DMS53 (cell line): ENCODE data around the gene ARID1B.
A peak's percentile ranks its signal among the peaks of the same experiment; 100 is the strongest.

ENCODE experiments used
- DNase-seq: peaks from one replicate; lab custom pipeline; 2025; lab: John Stamatoyannopoulos, UW

ARID1B gene

GRCh38 chr6:156905801-156906200 lies 128.6 kb downstream of the ARID1B start:
- DNase-seq: no peak

GRCh38 chr6:156906451-156906850 lies 129.3 kb downstream of the ARID1B start:
- no peak for DNase-seq

- DNase-seq: no peak
Measured at GRCh38 chr6:156909212-156910010, 132.2 kb downstream of the ARID1B start.

GRCh38 chr6:156910011-156910334 lies 132.8 kb downstream of the ARID1B start:
- DNase-seq: no peak

- peak; percentile 2 for DNase-seq
Measured at GRCh38 chr6:156910938-156911337, 133.8 kb downstream of the ARID1B start.

DNA sequence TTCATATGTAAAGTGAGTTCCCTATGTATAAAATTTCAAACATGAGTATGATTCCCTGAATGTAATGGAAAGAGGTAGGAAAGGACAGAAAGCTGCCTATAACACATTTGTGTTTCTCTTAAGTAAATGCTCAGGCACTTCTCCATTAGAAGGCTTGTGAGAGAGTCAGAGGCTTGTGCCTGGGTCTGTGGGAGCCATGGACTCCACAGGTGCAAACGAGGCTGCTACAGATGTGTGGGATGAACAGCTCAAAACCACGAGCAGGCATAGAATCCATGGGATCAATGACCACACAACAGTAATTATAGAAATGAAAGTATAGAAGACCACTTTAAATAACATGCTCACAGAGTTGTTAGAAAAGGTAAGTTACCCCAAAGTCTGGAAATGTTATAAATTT lies 134.4 kb downstream of the ARID1B start:
- no peak for DNase-seq

DNA sequence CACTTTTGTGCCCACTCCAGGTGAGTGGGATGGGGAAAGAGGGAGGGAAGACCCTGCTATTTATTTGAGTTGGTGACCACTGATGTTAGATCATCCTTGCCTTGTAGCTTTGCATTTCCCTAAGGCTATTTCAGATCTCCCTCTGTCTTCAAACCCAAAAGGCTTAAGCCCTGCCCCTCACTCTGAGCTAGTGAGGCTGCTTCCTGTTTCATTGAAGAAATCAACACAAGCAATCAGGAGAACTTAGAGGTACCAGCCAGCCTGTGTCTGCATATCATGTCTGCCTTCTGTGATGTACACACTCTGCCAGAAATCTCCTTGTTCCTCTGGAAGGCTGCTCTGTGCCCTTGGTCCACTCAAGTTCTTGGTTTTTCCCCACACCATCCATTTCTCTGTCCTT lies 135.3 kb downstream of the ARID1B start:
- no peak for DNase-seq

- DNase-seq: no peak
Measured at GRCh38 chr6:156914181-156914580, 137.0 kb downstream of the ARID1B start.

- no peak for DNase-seq
Measured at GRCh38 chr6:156916130-156916801, 139.1 kb downstream of the ARID1B start.

DNA sequence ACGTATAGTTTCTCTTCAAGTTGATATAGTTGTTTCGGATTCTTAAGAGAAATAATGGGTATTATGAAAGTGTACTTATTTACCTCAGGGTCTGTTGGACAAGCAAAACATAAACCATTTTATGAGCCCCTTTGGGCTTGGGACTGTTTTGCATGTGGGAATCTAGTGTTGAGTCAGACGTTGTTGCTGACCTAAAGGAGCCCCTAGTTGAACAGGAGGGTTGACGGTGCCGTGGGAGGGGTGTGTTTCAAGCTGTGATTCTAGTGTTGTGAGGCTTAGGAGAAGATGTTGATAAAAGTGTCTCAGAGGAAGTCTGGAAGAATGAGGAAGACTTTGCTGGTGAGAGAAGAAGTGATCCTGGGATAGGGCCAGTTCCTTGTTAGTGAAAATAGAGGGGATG lies 140.0 kb downstream of the ARID1B start:
- DNase-seq: no peak

- DNase-seq: no peak
Measured at GRCh38 chr6:156918647-156919046, 141.5 kb downstream of the ARID1B start.

GRCh38 chr6:156919370-156919769 lies 142.2 kb downstream of the ARID1B start:
- DNase-seq: peak; percentile 3

GRCh38 chr6:156919814-156920369 lies 142.7 kb downstream of the ARID1B start:
- DNase-seq: no peak

DNA sequence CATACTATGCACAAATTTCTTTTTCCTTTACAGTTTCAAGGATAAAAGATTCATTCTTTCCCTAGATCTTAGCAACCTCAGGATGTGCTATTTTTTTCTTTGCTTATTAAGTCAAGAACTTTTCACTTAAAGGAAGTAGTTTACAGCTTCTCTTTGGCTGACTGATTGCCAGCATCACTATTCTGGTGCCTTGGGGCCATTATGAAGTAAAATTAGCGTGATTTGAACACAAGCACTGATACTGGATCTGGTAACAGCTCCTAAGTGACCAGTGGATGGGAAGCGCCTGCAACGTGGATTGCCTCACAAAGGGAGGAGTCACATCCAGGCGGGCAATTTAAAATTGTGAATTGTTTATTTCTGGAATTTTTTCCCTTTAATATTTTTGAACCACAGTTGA lies 147.1 kb downstream of the ARID1B start:
- no peak for DNase-seq

GRCh38 chr6:156925026-156925425 lies 147.8 kb downstream of the ARID1B start:
- DNase-seq: no peak

DNA sequence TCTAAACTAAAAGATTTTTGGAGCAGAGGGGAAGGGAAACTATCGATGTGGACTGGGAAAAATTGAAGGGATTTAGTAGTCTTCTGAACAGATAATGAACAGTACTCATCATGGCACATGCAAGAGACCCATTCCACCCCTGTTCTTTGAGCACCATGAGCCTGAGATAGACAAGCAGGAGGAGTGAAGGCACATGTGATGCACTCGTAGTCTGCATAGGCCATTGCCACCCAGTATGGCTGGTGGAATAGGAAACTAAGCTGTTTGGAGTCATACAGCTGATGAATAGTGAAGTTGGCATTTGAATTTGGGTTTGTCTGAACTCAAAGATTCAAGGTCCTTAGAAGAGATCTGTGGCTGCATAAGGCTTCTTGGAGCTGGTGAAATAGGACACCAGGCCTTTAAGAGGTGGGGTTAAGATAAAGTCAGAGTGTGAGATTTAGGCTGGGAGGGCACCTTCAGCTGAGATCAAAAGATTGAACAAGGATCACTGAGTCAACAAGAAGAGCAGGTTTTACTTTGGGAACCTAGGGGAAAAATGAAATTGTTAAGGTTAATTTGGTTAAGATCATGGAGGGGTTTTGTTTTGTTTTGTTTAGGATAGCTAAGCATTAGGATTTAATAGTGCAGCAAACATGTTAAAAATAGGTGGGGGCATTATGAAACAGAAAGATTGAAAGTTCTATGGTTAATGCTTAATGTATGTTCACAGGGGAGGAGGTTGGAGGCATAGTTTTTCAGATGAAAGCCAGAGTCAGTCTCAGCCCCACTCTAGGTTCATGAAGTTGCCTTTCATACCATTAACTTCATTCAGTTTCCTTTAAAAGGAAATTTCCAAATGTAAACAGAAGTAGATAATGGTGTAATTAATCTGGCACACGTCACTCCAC lies 148.8 kb downstream of the ARID1B start:
- DNase-seq: no peak

GRCh38 chr6:156928126-156928525 lies 150.9 kb downstream of the ARID1B start:
- no peak for DNase-seq

DNA sequence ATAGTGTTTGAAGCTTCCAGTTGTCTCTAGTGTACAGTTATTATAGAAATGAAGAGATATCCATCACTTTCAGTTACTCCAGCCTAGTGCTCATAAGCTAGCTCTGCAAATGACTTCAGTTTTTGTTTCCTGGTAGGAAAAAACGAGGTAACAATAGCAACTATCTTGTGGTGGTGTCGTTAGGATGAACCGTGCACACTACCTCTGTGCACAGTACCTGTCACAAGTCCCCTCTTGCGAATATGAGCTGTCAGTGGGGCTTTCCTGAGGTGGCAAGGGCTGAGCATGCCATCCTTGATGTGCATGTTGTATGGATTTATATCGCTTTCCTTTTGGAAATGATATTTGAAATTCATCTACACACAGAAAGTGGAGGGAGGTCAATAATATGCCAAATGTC lies 151.8 kb downstream of the ARID1B start:
- no peak for DNase-seq

GRCh38 chr6:156931283-156931682 lies 154.1 kb downstream of the ARID1B start:
- DNase-seq: no peak

DNA sequence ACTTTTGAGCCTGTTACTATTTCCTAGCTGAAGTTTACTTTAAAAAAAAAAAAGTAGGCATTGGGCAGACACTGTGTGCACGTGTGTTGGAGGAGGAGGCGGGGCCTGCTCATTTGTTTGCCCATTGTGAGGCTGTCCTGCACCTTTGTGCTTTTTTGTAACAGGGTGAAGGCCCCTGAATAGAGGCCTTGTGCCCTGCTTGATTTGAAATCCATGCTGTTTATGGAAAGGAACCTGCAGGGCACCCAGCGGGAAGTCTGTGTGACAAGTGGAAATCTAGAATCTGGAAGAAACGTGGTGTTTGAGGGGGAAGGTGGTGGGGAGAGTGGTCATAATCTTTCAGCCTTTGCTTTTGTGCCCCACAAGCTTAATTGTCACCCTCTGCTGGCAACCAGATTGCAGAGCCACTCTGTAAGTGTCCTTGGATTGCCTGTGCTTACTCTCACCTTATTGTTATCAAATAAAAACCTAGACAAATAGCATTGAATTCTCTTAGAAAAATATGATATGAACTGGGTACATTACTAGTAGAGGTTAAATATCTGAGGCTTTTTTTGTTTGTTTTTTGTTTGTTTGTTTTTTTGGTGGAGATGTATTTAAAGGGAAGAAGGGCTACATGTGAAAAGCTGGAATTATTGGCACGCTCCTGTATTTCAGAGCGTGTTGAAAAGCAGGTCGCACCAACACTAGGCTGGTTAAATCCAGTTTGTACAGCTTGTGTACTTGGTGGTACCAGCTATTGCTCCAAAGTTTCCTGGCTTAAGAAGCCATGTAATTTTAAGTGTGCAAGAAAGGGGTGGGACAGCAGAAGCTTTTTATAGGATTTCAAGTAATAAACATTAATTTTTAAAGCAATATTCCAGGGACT lies 156.3 kb downstream of the ARID1B start:
- peak; percentile 81 for DNase-seq

DNA sequence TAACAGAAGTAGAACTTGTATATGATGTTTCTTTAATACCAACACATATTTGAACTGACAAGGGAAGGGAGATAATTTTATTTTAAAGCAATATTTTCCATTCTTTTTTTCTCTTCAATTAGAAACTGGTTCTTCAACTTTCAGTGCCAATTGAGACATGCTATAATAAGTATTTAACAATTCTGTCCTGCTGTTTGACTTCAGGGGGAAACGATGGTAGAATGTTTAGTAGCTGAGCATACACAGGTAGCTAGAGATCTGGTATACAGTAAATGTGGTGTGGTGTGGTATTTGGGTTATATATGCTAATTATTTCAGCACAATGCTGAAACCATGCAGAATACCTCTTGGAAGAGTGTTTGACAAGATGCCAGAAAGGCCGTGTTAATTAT lies 156.9 kb downstream of the ARID1B start:
- peak; percentile 55 for DNase-seq
